GM10248 (cell line): ENCODE results near the gene SULT4A1.

Experiments used
- CTCF ChIA-PET: fragments of 300-600 bp; sonication (Branson Sonifier 250); formaldehyde crosslinking; extraction: SDS; loops from one replicate; lab custom pipeline; 2021; ENCODE audit warnings: antibody characterized with exemption; lab: Yijun Ruan, JAX
- POLR2A ChIA-PET: fragments of 350-650 bp; sonication (Branson Sonifier 250); formaldehyde crosslinking; extraction: SDS; loops from one replicate; lab custom pipeline; 2020; ENCODE audit warnings: antibody characterized with exemption; lab: Yijun Ruan, JAX
- DNase-seq: peaks from one replicate; pipeline ENCODE4 v3.0.0; 2012; ENCODE audit errors: extremely low spot score
- TF ChIP-seq, protein P1 (sequence below): IDR thresholded peaks from 2 replicates; pipeline ENCODE4 v1.5.1; 2012; ENCODE audit warnings: mild to moderate bottlenecking, low read depth; ENCODE audit errors: extremely low read depth, missing control alignments, control extremely low read depth

Gene SULT4A1

DNA sequence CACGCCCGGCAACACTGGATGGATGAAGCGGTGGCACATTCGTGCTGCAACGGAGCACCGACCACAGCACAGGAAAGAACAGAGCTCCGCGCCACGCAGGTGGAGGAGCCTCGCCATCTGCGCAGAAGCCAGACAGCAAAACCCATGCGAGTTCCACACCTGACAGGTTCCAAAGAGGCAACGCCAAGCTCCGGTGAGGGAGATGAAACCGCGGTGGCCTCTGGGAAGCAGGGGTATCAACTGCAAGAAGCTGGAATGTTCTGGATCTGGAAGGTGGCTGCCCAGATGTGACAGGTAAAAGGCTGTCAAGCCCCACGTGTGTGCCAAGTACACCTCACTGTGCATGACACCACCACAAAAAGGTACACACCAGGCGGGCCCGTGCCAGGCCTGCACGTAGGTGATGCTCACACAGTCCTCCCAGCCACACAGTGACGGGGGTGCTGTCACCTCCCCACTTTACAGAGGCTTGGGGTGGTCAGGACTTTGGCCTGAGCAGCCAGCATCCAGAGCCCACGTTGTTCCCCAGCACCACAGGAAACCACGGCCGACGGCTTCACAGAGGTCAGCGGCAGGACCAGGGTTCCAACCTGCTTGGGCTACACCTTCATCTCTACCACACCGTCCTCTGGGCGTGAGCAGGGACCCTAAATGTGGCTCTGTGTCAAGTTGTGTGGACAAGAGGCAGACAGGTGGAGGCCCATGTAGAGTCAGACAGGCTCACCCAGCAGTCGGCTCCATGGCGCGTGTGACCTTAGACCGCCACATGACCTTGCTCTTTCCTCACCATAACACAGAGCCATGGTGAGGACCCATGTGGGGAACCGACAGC, 30.5 kb downstream of the SULT4A1 start:
- ChIA-PET POLR2A (no interaction called here), CTCF (no interaction called here)
- TF ChIP-seq, protein P1, sequence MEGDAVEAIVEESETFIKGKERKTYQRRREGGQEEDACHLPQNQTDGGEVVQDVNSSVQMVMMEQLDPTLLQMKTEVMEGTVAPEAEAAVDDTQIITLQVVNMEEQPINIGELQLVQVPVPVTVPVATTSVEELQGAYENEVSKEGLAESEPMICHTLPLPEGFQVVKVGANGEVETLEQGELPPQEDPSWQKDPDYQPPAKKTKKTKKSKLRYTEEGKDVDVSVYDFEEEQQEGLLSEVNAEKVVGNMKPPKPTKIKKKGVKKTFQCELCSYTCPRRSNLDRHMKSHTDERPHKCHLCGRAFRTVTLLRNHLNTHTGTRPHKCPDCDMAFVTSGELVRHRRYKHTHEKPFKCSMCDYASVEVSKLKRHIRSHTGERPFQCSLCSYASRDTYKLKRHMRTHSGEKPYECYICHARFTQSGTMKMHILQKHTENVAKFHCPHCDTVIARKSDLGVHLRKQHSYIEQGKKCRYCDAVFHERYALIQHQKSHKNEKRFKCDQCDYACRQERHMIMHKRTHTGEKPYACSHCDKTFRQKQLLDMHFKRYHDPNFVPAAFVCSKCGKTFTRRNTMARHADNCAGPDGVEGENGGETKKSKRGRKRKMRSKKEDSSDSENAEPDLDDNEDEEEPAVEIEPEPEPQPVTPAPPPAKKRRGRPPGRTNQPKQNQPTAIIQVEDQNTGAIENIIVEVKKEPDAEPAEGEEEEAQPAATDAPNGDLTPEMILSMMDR: no peak
- DNase-seq: no peak

DNA sequence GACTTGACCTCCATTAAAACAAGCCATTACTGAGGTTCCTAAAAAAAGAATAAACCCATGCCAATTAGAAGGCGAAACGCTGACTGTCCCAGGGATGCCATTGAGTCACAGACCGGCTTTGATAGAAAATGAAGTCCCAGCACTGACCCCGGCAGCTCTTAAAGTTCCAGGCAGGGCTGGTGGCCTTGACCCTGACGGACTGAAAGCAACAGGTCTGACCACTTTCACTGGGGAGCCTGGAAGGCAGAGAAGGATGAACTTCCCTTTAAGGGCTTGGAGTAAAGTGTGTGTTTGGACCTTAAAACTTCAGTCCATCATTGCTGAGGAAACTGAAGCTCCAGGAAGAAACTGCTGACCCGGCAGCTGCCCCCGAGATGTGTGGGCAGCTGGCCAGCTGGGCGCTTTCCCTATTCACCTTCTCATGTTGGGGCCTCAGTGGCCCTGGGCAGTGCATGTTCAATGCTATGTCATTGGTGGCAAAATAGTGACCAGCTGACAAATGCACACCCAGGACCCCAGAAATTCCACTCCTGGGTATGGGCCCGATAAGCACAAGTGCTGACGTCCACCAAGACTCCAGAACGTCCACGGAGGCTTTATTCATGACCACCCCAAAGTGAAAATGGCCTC, 31.3 kb downstream of the SULT4A1 start:
- CTCF ChIA-PET: no interaction called here
- no peak for DNase-seq

DNA sequence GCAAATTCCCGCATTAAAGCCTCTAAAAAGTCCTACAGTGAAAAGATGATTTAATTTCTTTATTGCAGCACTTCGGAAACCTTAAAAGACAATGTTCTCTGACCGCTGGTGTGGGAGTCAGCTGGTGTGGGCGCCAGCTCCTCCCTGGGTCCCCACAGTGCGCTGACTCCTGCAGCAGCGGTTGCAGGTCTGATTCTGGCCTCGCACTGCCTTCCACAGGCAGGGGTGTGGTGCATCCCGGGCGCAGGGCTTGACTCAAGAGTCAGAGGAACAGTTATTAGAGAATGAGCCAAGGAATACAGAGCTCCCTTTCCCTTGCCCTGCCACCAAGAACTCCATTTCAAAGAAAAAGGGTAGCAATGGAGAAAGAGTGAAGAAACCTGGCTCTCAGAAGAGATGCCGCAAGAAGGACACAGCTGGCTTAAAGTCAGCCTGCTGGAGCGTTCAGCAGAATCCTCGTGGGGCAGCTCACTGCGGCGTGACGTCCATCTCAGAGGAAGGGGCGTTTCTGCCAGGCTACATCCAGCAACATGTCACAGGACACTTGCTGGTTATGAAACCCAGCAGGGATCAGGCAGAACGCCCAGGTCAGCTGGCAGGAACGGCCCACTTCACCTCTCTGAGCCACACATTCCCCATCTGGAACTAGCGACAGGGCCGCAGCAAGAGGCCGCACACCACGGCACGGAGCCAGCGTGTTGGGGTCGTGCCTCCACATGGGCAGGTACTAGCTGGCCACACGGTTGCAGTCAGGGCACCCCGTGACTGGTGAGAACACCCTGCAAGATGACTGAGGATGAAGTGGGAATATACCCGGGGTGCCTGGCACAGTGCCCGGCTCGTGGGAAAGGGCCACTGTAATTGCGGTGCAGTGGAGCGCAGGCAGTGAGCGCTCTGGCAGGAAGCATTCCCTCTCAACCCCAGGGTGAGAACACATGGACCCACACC, 32.1 kb downstream of the SULT4A1 start:
- no peak for DNase-seq
- TF ChIP-seq, protein P1: no peak
- POLR2A ChIA-PET: no interaction called here
- CTCF ChIA-PET: interaction anchor here (2.2 kb wide), 1 partner anchor 12 kb away, joined by 5 read pairs; no protein-coding TSS in a partner anchor

More for the DNA sequence above, 31.3 kb downstream of the SULT4A1 start:
- POLR2A ChIA-PET: no interaction called here
- TF ChIP-seq, protein P1: no peak

DNA sequence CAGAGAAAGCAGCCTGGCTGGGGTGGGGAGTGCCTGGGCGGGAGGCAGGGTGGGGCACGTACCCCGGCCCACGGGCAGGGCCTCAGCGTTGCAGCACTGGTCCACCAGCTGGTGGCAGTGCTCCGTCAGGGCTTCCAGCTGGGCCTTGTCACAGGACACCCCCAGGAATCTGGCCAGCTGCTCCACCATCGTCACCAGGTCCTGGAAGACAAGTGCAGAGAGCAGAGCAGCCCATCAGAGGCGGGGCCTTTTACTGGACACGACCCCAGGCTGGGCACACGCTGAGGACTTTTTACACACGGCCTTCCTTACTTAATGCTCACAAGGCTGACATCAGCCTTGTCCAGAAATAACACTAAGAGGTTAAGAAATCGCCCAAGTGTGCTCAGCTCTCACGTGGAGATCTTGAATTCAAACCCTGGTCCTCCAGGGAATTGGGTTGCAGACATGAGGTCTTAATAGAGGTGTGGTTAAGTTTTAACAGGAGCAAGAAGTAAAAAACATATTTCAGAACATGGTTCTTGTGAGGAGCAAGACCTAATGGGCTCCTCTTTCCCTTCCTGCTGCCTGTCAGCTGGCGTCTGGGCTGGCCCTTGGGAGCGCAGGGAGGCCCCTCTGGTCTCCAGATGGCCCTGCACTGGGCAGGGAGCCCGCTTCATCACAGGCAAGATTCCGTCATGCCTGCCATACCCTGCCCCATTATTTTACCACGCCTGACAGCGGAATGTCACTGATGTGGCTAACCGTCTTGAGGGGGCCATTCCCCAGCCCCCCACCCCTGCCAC, 33.1 kb downstream of the SULT4A1 start:
- TF ChIP-seq, protein P1: no peak
- ChIA-PET POLR2A (no interaction called here), CTCF (interaction anchor here (2.2 kb wide), 1 partner anchor 11 kb away, joined by 5 read pairs; no protein-coding TSS in a partner anchor)
- no peak for DNase-seq

DNA sequence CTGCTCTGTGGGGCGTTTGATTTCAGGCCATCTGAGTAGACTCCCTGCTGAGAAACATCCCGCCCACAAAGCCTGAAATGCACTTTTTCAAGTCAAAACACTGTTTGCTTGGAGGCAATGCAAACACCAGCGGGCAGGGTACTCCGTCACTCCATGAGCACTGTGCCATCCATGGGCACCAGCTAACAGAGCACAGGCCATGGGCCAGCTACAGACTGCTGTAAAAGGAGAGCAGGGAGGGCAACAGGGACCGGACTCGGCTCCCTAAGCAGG, 33.7 kb downstream of the SULT4A1 start:
- TF ChIP-seq, protein P1: no peak
- POLR2A ChIA-PET: no interaction called here
- DNase-seq: no peak
- CTCF ChIA-PET: interaction anchor here (2.2 kb wide), 1 partner anchor 11 kb away, joined by 5 read pairs; no protein-coding TSS in a partner anchor
